Jurkat, Clone E6-1 (cell line): ENCODE data around the gene ANKS1B.

ENCODE experiments used
- DNase-seq: peaks from one replicate; pipeline ENCODE4 v3.0.0-alpha.2; 2011; ENCODE audit warnings: low read depth, low spot score
- H3K4me3 ChIP-seq: 2 replicates; pipeline ENCODE4 v1.5.1; 2011; ENCODE audit warnings: mild to moderate bottlenecking, low read length, control low read depth, moderate library complexity

The ANKS1B gene

GRCh38 chr12:99205111-99205510 is 779.6 kb downstream of the ANKS1B start:
- no peak overlapping the region for H3K4me3 ChIP-seq
- no peak for DNase-seq

GRCh38 chr12:99201906-99202645 is 782.7 kb downstream of the ANKS1B start:
- H3K4me3 ChIP-seq, result no peak overlapping the region
- no peak for DNase-seq

GRCh38 chr12:99200711-99201384 is 783.9 kb downstream of the ANKS1B start:
- H3K4me3 ChIP-seq, result no peak overlapping the region
- DNase-seq, result no peak

GRCh38 chr12:99195474-99195873 is 789.3 kb downstream of the ANKS1B start:
- DNase-seq, result peak; percentile 57
- no peak overlapping the region for H3K4me3 ChIP-seq

- no peak for DNase-seq
- H3K4me3 ChIP-seq, result no peak overlapping the region
Observed at GRCh38 chr12:99192489-99192888, 792.2 kb downstream of the ANKS1B start.

- no peak overlapping the region for H3K4me3 ChIP-seq
- DNase-seq, result no peak
Observed at GRCh38 chr12:99176871-99177270, 807.9 kb downstream of the ANKS1B start.

GRCh38 chr12:99170461-99170860 is 814.3 kb downstream of the ANKS1B start:
- no peak overlapping the region for H3K4me3 ChIP-seq
- no peak for DNase-seq

- no peak for DNase-seq
- no peak overlapping the region for H3K4me3 ChIP-seq
Observed at GRCh38 chr12:99170037-99170436, 814.7 kb downstream of the ANKS1B start.

- DNase-seq, result no peak
- no peak overlapping the region for H3K4me3 ChIP-seq
Observed at GRCh38 chr12:99157946-99158345, 826.8 kb downstream of the ANKS1B start.

- no peak overlapping the region for H3K4me3 ChIP-seq
- DNase-seq, result no peak
Observed at GRCh38 chr12:99154983-99155336, 829.8 kb downstream of the ANKS1B start.

- DNase-seq, result no peak
- no peak overlapping the region for H3K4me3 ChIP-seq
Observed at GRCh38 chr12:99154216-99154982, 830.3 kb downstream of the ANKS1B start.

- H3K4me3 ChIP-seq, result no peak overlapping the region
- DNase-seq, result no peak
Observed at GRCh38 chr12:99153293-99153692, 831.4 kb downstream of the ANKS1B start.

GRCh38 chr12:99152337-99152736 is 832.4 kb downstream of the ANKS1B start:
- no peak for DNase-seq
- H3K4me3 ChIP-seq, result no peak overlapping the region

GRCh38 chr12:99151744-99152143 is 833.0 kb downstream of the ANKS1B start:
- DNase-seq, result no peak
- H3K4me3 ChIP-seq, result no peak overlapping the region

- no peak overlapping the region for H3K4me3 ChIP-seq
- DNase-seq, result no peak
Observed at GRCh38 chr12:99147130-99147529, 837.6 kb downstream of the ANKS1B start.

- H3K4me3 ChIP-seq, result no peak overlapping the region
- no peak for DNase-seq
Observed at GRCh38 chr12:99146730-99147129, 838.0 kb downstream of the ANKS1B start.

GRCh38 chr12:99146185-99146584 is 838.6 kb downstream of the ANKS1B start:
- no peak overlapping the region for H3K4me3 ChIP-seq

GRCh38 chr12:99142651-99143050 is 842.1 kb downstream of the ANKS1B start:
- no peak overlapping the region for H3K4me3 ChIP-seq
- DNase-seq, result no peak

More at GRCh38 chr12:99146185-99146584, 838.6 kb downstream of the ANKS1B start:
- DNase-seq, result no peak

GRCh38 chr12:99140017-99140720 is 844.6 kb downstream of the ANKS1B start:
- DNase-seq, result no peak
- no peak overlapping the region for H3K4me3 ChIP-seq

- DNase-seq, result no peak
- no peak overlapping the region for H3K4me3 ChIP-seq
Observed at GRCh38 chr12:99138393-99138792, 846.3 kb downstream of the ANKS1B start.
